Measurements from ENCODE around the gene ROR1. TPM values are rescaled to one million over a fixed set of nuclear protein-coding genes. Genes with fewer than 3 reads are reported as not detected.
A peak's percentile ranks its signal among the peaks of the same experiment; 100 is the strongest.

ROR1 gene
- total RNA-seq, 1 donor from 2014 or later: 81.4 TPM

GRCh38 chr1:63799307-63799706 lies 25.5 kb downstream of the ROR1 start:
- TF ChIP-seq, protein P1, sequence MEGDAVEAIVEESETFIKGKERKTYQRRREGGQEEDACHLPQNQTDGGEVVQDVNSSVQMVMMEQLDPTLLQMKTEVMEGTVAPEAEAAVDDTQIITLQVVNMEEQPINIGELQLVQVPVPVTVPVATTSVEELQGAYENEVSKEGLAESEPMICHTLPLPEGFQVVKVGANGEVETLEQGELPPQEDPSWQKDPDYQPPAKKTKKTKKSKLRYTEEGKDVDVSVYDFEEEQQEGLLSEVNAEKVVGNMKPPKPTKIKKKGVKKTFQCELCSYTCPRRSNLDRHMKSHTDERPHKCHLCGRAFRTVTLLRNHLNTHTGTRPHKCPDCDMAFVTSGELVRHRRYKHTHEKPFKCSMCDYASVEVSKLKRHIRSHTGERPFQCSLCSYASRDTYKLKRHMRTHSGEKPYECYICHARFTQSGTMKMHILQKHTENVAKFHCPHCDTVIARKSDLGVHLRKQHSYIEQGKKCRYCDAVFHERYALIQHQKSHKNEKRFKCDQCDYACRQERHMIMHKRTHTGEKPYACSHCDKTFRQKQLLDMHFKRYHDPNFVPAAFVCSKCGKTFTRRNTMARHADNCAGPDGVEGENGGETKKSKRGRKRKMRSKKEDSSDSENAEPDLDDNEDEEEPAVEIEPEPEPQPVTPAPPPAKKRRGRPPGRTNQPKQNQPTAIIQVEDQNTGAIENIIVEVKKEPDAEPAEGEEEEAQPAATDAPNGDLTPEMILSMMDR (IDR thresholded peaks at IDR 0.05; ENCODE audit: unreplicated experiment): no peak
- Mint-ChIP-seq H3K27ac (peak overlapping the region; percentile 67), H3K4me1 (peaks cover 37% of the 10 kb centered on the region), H3K36me3 (no peaks in the 10 kb centered on the region), H3K4me3 (no peak overlapping the region), H3K9me3 (no peaks in the 10 kb centered on the region), H3K27me3 (ENCODE audit: low read depth) (no peaks in the 10 kb centered on the region)
- no peak for DNase-seq (ENCODE audit: low spot score in 2 of 2, unreplicated experiment in 2 of 2)

GRCh38 chr1:63799820-63800219 lies 26.0 kb downstream of the ROR1 start:
- Mint-ChIP-seq H3K27ac (peak overlapping the region; percentile 67), H3K36me3 (no peaks in the 10 kb centered on the region), H3K9me3 (no peaks in the 10 kb centered on the region), H3K4me1 (peaks cover 35% of the 10 kb centered on the region), H3K4me3 (no peak overlapping the region), H3K27me3 (ENCODE audit: low read depth) (no peaks in the 10 kb centered on the region)
- TF ChIP-seq, protein P1 (IDR thresholded peaks at IDR 0.05; ENCODE audit: unreplicated experiment): no peak
- no peak for DNase-seq (ENCODE audit: low spot score in 2 of 2, unreplicated experiment in 2 of 2)

GRCh38 chr1:63802109-63802508 lies 28.3 kb downstream of the ROR1 start:
- no peak for DNase-seq (ENCODE audit: low spot score in 2 of 2, unreplicated experiment in 2 of 2)
- H3K4me1 Mint-ChIP-seq: peaks cover 22% of the 10 kb centered on the region
- no peaks in the 10 kb centered on the region for H3K36me3 Mint-ChIP-seq
- no peaks in the 10 kb centered on the region for H3K9me3 Mint-ChIP-seq
- TF ChIP-seq, protein P1 (IDR thresholded peaks at IDR 0.05; ENCODE audit: unreplicated experiment): no peak
- H3K27me3 Mint-ChIP-seq (ENCODE audit: low read depth): no peaks in the 10 kb centered on the region
- no peak overlapping the region for H3K27ac Mint-ChIP-seq
- H3K4me3 Mint-ChIP-seq: no peak overlapping the region

- no peaks in the 10 kb centered on the region for H3K27me3 Mint-ChIP-seq (ENCODE audit: low read depth)
- H3K4me1 Mint-ChIP-seq: peaks cover 15% of the 10 kb centered on the region
- H3K4me3 Mint-ChIP-seq: no peak overlapping the region
- no peak for DNase-seq (ENCODE audit: low spot score in 2 of 2, unreplicated experiment in 2 of 2)
- H3K27ac Mint-ChIP-seq: peak overlapping the region; percentile 9
- peaks cover 8% of the 10 kb centered on the region for H3K9me3 Mint-ChIP-seq
- peaks cover 7% of the 10 kb centered on the region for H3K36me3 Mint-ChIP-seq
- TF ChIP-seq, protein P1 (IDR thresholded peaks at IDR 0.05; ENCODE audit: unreplicated experiment): no peak
Observed at GRCh38 chr1:63804829-63805484, 31.1 kb downstream of the ROR1 start.

DNA sequence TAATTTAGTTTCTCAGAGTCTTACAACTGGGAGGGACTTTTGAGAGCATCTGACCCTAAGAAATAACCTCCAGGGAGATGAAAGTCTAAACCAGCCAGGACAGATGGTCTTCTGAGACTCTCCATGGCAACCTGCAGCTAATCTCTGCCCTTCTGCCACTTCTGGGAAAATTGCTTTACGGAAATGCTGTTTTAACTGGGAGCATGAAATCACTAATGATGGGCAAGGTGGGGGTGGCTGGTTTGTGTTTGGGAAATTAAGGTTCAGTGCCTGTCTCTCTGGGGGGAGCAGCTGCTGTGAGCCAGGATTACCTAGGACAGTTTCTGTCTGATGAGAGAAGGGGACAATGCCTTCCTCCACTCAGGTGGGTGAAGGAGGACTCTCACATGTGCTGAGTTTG lies 33.2 kb downstream of the ROR1 start:
- peaks cover 7% of the 10 kb centered on the region for H3K36me3 Mint-ChIP-seq
- no peak for DNase-seq (ENCODE audit: low spot score in 2 of 2, unreplicated experiment in 2 of 2)
- no peaks in the 10 kb centered on the region for H3K27me3 Mint-ChIP-seq (ENCODE audit: low read depth)
- H3K27ac Mint-ChIP-seq: no peak overlapping the region
- no peak overlapping the region for H3K4me3 Mint-ChIP-seq
- H3K9me3 Mint-ChIP-seq: peaks cover 8% of the 10 kb centered on the region
- H3K4me1 Mint-ChIP-seq: peaks cover 24% of the 10 kb centered on the region
- TF ChIP-seq, protein P1 (IDR thresholded peaks at IDR 0.05; ENCODE audit: unreplicated experiment): no peak

Measured in mesothelial cell of epicardium (in vitro differentiated cells).